Measurements from ENCODE around the gene PLCB2.

PLCB2 gene

GRCh38 chr15:40247406-40247971, 60.2 kb downstream of the PLCB2 start:
- H3K4me3 ChIP-seq (ENCODE audit: control insufficient read depth, low read depth, low read length): no peak overlapping the region
- TF ChIP-seq CTCF (conservative IDR thresholded peaks at IDR 0.05; ENCODE audit: control insufficient read depth, insufficient read depth, low read depth, low read length): no peak
- no peak for DNase-seq (ENCODE audit: low read depth)

GRCh38 chr15:40246496-40247280, 61.0 kb downstream of the PLCB2 start:
- no peak for DNase-seq (ENCODE audit: low read depth)
- no peak for TF ChIP-seq CTCF (conservative IDR thresholded peaks at IDR 0.05; ENCODE audit: control insufficient read depth, insufficient read depth, low read depth, low read length)
- no peak overlapping the region for H3K4me3 ChIP-seq (ENCODE audit: control insufficient read depth, low read depth, low read length)

- no peak overlapping the region for H3K4me3 ChIP-seq (ENCODE audit: control insufficient read depth, low read depth, low read length)
- DNase-seq (ENCODE audit: low read depth): no peak
- no peak for TF ChIP-seq CTCF (conservative IDR thresholded peaks at IDR 0.05; ENCODE audit: control insufficient read depth, insufficient read depth, low read depth, low read length)
Observed at GRCh38 chr15:40245666-40246450, 61.9 kb downstream of the PLCB2 start.

GRCh38 chr15:40244961-40245523, 62.7 kb downstream of the PLCB2 start:
- DNase-seq (ENCODE audit: low read depth): no peak
- no peak overlapping the region for H3K4me3 ChIP-seq (ENCODE audit: control insufficient read depth, low read depth, low read length)
- no peak for TF ChIP-seq CTCF (conservative IDR thresholded peaks at IDR 0.05; ENCODE audit: control insufficient read depth, insufficient read depth, low read depth, low read length)

- H3K4me3 ChIP-seq (ENCODE audit: control insufficient read depth, low read depth, low read length): no peak overlapping the region
- no peak for TF ChIP-seq CTCF (conservative IDR thresholded peaks at IDR 0.05; ENCODE audit: control insufficient read depth, insufficient read depth, low read depth, low read length)
- DNase-seq (ENCODE audit: low read depth): no peak
Observed at GRCh38 chr15:40243126-40243810, 64.5 kb downstream of the PLCB2 start.

- TF ChIP-seq CTCF (conservative IDR thresholded peaks at IDR 0.05; ENCODE audit: control insufficient read depth, insufficient read depth, low read depth, low read length): no peak
Observed at GRCh38 chr15:40242601-40243000, 65.1 kb downstream of the PLCB2 start.

More at GRCh38 chr15:40242601-40243000, 65.1 kb downstream of the PLCB2 start:
- H3K4me3 ChIP-seq (ENCODE audit: control insufficient read depth, low read depth, low read length): no peak overlapping the region
- DNase-seq (ENCODE audit: low read depth): no peak

Data from fibroblast of mammary gland (primary cell).